Parathyroid adenoma (tissue), 2 donors: ENCODE measurements around the gene NUDT4.

Experiments used
- H2AFZ ChIP-seq: fragments of 300-600 bp; sonication (generic); one replicate; pipeline ENCODE4 v1.7.0; 2017; ENCODE audit warnings: antibody characterized with exemption, mild to moderate bottlenecking
- H3K27ac ChIP-seq: fragments of 300-600 bp; sonication (generic); one replicate; pipeline ENCODE4 v1.7.0; 2017
- H3K27me3 ChIP-seq: fragments of 300-600 bp; sonication (generic); one replicate; pipeline ENCODE4 v1.7.0; 2017; ENCODE audit warnings: low read length; ENCODE audit not compliant: control insufficient read depth, insufficient read depth
- H3K36me3 ChIP-seq: fragments of 300-600 bp; sonication (generic); one replicate; pipeline ENCODE4 v1.7.0; 2017; ENCODE audit warnings: low read length; ENCODE audit not compliant: control insufficient read depth, insufficient read depth
- H3K4me1 ChIP-seq: fragments of 300-600 bp; sonication (generic); one replicate; pipeline ENCODE4 v1.7.0; 2017; ENCODE audit warnings: control low read depth
- H3K4me2 ChIP-seq: fragments of 300-600 bp; sonication (generic); one replicate; pipeline ENCODE4 v1.7.0; 2017; ENCODE audit warnings: low read length
- H3K4me3 ChIP-seq: fragments of 300-600 bp; sonication (generic); one replicate; pipeline ENCODE4 v1.7.0; 2017; ENCODE audit warnings: low read depth, low read length
- H3K79me2 ChIP-seq: fragments of 300-600 bp; sonication (generic); one replicate; pipeline ENCODE4 v1.7.0; 2017; ENCODE audit warnings: control low read depth
- H3K9ac ChIP-seq: fragments of 300-600 bp; sonication (generic); one replicate; pipeline ENCODE4 v1.7.0; 2017; ENCODE audit warnings: mild to moderate bottlenecking
- H3K9me3 ChIP-seq: fragments of 300-600 bp; sonication (generic); one replicate; pipeline ENCODE4 v1.7.0; 2017; ENCODE audit warnings: low read length; ENCODE audit not compliant: control insufficient read depth
- TF ChIP-seq, protein P1 (sequence below): fragments of 300-600 bp; sonication (generic); IDR thresholded peaks from one replicate; pipeline ENCODE4 v1.7.0; 2017; ENCODE audit warnings: antibody characterized with exemption, mild to moderate bottlenecking
- donor health status: primary hyperparathyroidism.

NUDT4 gene

DNA sequence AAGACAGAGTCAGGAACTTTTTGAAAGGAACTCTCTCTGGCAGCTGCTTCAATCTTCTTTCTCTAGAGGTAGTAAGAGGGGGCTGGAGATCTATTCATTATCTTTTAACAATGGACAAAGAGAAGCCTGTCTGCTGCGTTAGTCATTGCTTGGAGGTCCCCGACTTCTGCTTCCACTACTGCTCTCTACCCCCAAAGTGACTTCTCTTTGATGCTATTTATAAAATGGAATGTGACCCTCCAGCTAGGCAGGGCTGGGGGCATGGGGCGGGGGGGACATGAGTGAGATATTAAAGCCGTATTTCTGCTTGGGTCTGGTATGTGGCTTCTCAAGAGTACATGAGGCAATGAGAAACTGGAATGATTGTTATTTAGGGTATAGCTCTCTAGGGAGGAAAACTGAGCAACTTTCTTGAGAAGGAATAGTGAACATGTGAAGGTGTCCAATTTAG, 41.4 kb upstream of the NUDT4 start:
- H3K9ac ChIP-seq = no peak overlapping the region
- TF ChIP-seq, protein P1, sequence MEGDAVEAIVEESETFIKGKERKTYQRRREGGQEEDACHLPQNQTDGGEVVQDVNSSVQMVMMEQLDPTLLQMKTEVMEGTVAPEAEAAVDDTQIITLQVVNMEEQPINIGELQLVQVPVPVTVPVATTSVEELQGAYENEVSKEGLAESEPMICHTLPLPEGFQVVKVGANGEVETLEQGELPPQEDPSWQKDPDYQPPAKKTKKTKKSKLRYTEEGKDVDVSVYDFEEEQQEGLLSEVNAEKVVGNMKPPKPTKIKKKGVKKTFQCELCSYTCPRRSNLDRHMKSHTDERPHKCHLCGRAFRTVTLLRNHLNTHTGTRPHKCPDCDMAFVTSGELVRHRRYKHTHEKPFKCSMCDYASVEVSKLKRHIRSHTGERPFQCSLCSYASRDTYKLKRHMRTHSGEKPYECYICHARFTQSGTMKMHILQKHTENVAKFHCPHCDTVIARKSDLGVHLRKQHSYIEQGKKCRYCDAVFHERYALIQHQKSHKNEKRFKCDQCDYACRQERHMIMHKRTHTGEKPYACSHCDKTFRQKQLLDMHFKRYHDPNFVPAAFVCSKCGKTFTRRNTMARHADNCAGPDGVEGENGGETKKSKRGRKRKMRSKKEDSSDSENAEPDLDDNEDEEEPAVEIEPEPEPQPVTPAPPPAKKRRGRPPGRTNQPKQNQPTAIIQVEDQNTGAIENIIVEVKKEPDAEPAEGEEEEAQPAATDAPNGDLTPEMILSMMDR = no peak
- H2AFZ ChIP-seq = no peak overlapping the region
- no peaks in the 10 kb centered on the region for H3K36me3 ChIP-seq
- no peaks in the 10 kb centered on the region for H3K27me3 ChIP-seq
- no peak overlapping the region for H3K27ac ChIP-seq
- H3K4me1 ChIP-seq = no peaks in the 10 kb centered on the region
- H3K4me2 ChIP-seq = no peak overlapping the region
- H3K4me3 ChIP-seq = no peak overlapping the region
- no peaks in the 10 kb centered on the region for H3K79me2 ChIP-seq
- no peaks in the 10 kb centered on the region for H3K9me3 ChIP-seq

DNA sequence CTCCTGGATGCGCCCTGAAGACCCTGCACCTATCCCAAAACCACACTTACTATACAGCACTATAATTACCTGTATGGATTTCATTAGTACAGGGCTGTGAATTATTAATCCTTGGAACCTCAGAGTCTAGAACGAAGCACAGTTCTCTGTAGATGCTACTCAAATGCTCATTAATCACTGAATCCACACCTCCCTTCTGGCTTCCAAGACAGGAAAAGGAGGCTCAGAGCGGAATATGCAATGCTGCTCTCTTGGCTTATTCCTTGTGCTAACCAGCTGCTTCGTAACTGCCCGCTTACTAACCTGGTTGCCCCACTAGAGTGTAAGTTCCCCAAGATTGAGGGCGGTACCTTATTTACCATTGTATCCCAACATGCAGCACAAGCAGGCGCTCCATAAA, 39.1 kb upstream of the NUDT4 start:
- no peak overlapping the region for H3K27ac ChIP-seq
- H2AFZ ChIP-seq = no peak overlapping the region
- TF ChIP-seq, protein P1 = no peak
- no peak overlapping the region for H3K4me3 ChIP-seq
- H3K4me2 ChIP-seq = no peak overlapping the region
- no peaks in the 10 kb centered on the region for H3K27me3 ChIP-seq
- no peaks in the 10 kb centered on the region for H3K36me3 ChIP-seq
- no peak overlapping the region for H3K9ac ChIP-seq
- no peaks in the 10 kb centered on the region for H3K9me3 ChIP-seq
- H3K4me1 ChIP-seq = no peaks in the 10 kb centered on the region
- no peaks in the 10 kb centered on the region for H3K79me2 ChIP-seq

DNA sequence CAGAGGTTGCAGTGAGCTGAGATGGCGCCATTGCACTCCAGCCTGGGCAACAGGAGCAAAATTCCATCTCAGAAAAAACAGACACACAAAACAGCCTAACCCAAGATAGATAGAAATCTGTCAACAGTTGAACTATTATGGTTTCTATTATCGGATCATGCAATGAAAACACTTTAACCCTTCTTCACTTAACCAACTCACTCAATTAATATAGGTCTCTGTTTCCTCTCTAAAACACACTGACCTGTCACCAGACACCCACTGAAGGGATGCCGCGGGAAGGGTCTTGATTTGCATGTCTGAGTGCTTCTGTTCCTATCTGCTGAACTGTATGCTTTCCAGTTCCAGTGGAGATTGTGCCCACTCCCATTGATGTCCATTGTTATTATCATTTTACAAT, 38.0 kb upstream of the NUDT4 start:
- Histone ChIP-seq H2AFZ (no peak overlapping the region), H3K4me1 (no peaks in the 10 kb centered on the region), H3K27me3 (no peaks in the 10 kb centered on the region)

DNA sequence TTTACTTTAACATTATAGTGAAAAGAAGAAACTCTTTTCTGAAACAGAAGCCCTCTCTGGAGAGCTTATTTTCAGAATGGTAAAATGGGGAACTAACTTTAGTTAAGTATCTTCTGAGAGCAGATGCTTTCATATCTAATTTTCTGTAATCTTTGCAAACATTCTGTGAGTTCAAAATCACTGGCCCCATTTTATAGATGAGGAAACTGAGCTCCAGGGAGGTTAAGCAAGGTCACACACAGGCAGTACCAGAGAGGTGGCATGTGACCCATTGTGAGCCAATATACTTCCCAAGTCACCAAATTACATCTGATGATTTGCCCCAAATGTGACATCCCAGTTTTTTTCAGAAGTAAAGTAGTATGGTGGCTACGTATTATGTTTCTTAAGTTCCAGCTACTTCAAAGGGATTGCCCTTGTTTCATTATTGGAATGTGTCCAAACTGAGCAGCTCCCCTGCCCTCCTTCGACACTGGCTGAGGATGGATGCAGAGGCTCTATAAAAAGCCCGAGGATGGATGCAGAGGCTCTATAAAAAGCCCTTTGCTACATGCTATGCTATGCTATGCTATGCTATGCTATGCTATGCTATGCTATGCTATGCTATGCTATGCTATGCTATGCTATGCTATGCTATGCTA, 36.2 kb upstream of the NUDT4 start:
- H3K36me3 ChIP-seq = no peaks in the 10 kb centered on the region
- no peak overlapping the region for H2AFZ ChIP-seq
- no peaks in the 10 kb centered on the region for H3K79me2 ChIP-seq
- TF ChIP-seq, protein P1 = no peak
- no peak overlapping the region for H3K4me3 ChIP-seq
- H3K9me3 ChIP-seq = no peaks in the 10 kb centered on the region
- H3K4me2 ChIP-seq = no peak overlapping the region
- no peaks in the 10 kb centered on the region for H3K4me1 ChIP-seq
- H3K27ac ChIP-seq = no peak overlapping the region
- no peaks in the 10 kb centered on the region for H3K27me3 ChIP-seq
- no peak overlapping the region for H3K9ac ChIP-seq

More for the DNA sequence above, 38.0 kb upstream of the NUDT4 start:
- H3K4me3 ChIP-seq = no peak overlapping the region
- TF ChIP-seq, protein P1 = no peak
- H3K9me3 ChIP-seq = no peaks in the 10 kb centered on the region
- no peak overlapping the region for H3K27ac ChIP-seq
- H3K9ac ChIP-seq = no peak overlapping the region
- no peaks in the 10 kb centered on the region for H3K79me2 ChIP-seq
- H3K4me2 ChIP-seq = no peak overlapping the region
- H3K36me3 ChIP-seq = no peaks in the 10 kb centered on the region
